Neural cell (in vitro differentiated cells): ENCODE results near the gene HACD2. TPM values are rescaled to one million over a fixed set of nuclear protein-coding genes. Genes with fewer than 3 reads are reported as not detected.

ENCODE experiments used
- H2AFZ ChIP-seq: fragments of 200-600, 300-800 bp; sonication (generic), shearing (Covaris generic); 2 replicates; pipeline ENCODE4 v1.6.0; 2014; ENCODE audit warnings: low read depth, mild to moderate bottlenecking, antibody characterized with exemption, low read length, moderate library complexity
- H3F3A ChIP-seq: fragments of 200-600 bp; shearing (Covaris generic); 2 replicates; pipeline ENCODE4 v1.6.1; 2016; ENCODE audit warnings: mild to moderate bottlenecking, moderate library complexity, mixed read lengths, antibody characterized with exemption, low read length; ENCODE audit not compliant: insufficient read depth, poor library complexity, severe bottlenecking
- H3K27ac ChIP-seq: fragments of 200-600, 300-800 bp; sonication (generic), shearing (Covaris generic); 2 replicates; pipeline ENCODE4 v1.5.1; 2014; ENCODE audit warnings: mild to moderate bottlenecking, low read length, moderate library complexity
- H3K27me3 ChIP-seq: fragments of 300-800, 200-600 bp; sonication (generic), shearing (Covaris generic); 2 replicates; pipeline ENCODE4 v1.6.0; 2014; ENCODE audit warnings: mild to moderate bottlenecking, low read depth, low read length, moderate library complexity; ENCODE audit not compliant: insufficient read depth
- H3K36me3 ChIP-seq: fragments of 300-800, 200-600 bp; sonication (generic), shearing (Covaris generic); 2 replicates; pipeline ENCODE4 v1.5.1; 2014; ENCODE audit warnings: mild to moderate bottlenecking, antibody characterized with exemption, low read length, moderate library complexity; ENCODE audit not compliant: insufficient read depth
- H3K4me2 ChIP-seq: fragments of 300-800, 200-600 bp; sonication (generic), shearing (Covaris generic); 2 replicates; pipeline ENCODE4 v1.6.0; 2014; ENCODE audit warnings: mild to moderate bottlenecking, low read length
- H3K4me3 ChIP-seq: fragments of 300-800, 200-600 bp; sonication (generic), shearing (Covaris generic); 2 replicates; pipeline ENCODE4 v1.5.1; 2014; ENCODE audit warnings: mild to moderate bottlenecking, low read length, moderate library complexity
- H3K79me2 ChIP-seq: fragments of 200-600 bp; shearing (Covaris generic); replicated peaks from 2 replicates; pipeline ENCODE4 v1.6.0; 2014; ENCODE audit warnings: mild to moderate bottlenecking, low read length, moderate library complexity; ENCODE audit not compliant: insufficient read depth
- H3K9ac ChIP-seq: fragments of 300-800, 200-600 bp; sonication (generic), shearing (Covaris generic); 2 replicates; pipeline ENCODE4 v1.6.1; 2016; ENCODE audit warnings: mild to moderate bottlenecking, low read length, mixed read lengths
- H3K9me2 ChIP-seq: fragments of 200-600 bp; shearing (Covaris generic); 2 replicates; pipeline ENCODE4 v1.6.1; 2016; ENCODE audit warnings: mild to moderate bottlenecking, low read length, mixed read lengths; ENCODE audit not compliant: insufficient read depth
- H3K9me3 ChIP-seq: fragments of 200-600, 300-800 bp; sonication (generic), shearing (Covaris generic); 2 replicates; pipeline ENCODE4 v1.6.1; 2016; ENCODE audit warnings: mild to moderate bottlenecking, mixed run types, low read length, moderate library complexity, mixed read lengths
- H4K20me1 ChIP-seq: fragments of 200-600 bp; shearing (Covaris generic); 2 replicates; pipeline ENCODE4 v1.6.1; 2016; ENCODE audit warnings: mild to moderate bottlenecking, mixed run types; ENCODE audit not compliant: insufficient read depth
- CTCF ChIP-seq: fragments of 450-650 bp; IDR thresholded peaks from 2 replicates; pipeline ENCODE4 v1.5.1; 2014; ENCODE audit warnings: antibody characterized with exemption, mild to moderate bottlenecking, moderate library complexity; ENCODE audit not compliant: poor library complexity, severe bottlenecking
- EP300 ChIP-seq: fragments of 450-650 bp; conservative IDR thresholded peaks from 2 replicates; pipeline ENCODE4 v1.6.1; 2014; ENCODE audit warnings: antibody characterized with exemption, mild to moderate bottlenecking, moderate library complexity; ENCODE audit not compliant: poor library complexity, severe bottlenecking
- EZH2 ChIP-seq: fragments of 200-600, 300-800 bp; shearing (Covaris generic), sonication (generic); IDR thresholded peaks from 2 replicates; pipeline ENCODE4 v1.6.1; 2014; ENCODE audit warnings: antibody characterized with exemption, low read length, borderline replicate concordance, mild to moderate bottlenecking; ENCODE audit not compliant: insufficient read depth, poor library complexity, severe bottlenecking
- MXI1 ChIP-seq: fragments of 450-650 bp; conservative IDR thresholded peaks from 2 replicates; pipeline ENCODE4 v1.6.1; 2014; ENCODE audit warnings: antibody characterized with exemption, mild to moderate bottlenecking; ENCODE audit not compliant: poor library complexity, severe bottlenecking
- POLR2AphosphoS5 ChIP-seq: IDR thresholded peaks from 2 replicates; pipeline ENCODE4 v1.6.1; 2012
- RAD21 ChIP-seq: fragments of 450-650 bp; conservative IDR thresholded peaks from 2 replicates; pipeline ENCODE4 v1.6.1; 2014; ENCODE audit warnings: antibody characterized with exemption, mild to moderate bottlenecking, moderate library complexity
- REST ChIP-seq: IDR thresholded peaks from 2 replicates; pipeline ENCODE4 v1.6.1; 2012; ENCODE audit warnings: borderline replicate concordance
- SMC3 ChIP-seq: fragments of 450-650 bp; conservative IDR thresholded peaks from 2 replicates; pipeline ENCODE4 v1.6.1; 2014; ENCODE audit warnings: antibody characterized with exemption, mild to moderate bottlenecking, moderate library complexity; ENCODE audit not compliant: poor library complexity
- TAF1 ChIP-seq: IDR thresholded peaks from 2 replicates; pipeline ENCODE4 v1.6.1; 2012; ENCODE audit warnings: low read depth
- polyA minus RNA-seq: library from RNA; depleted of rRNA, polyadenylated mRNA; stranded (reverse); fragments of >200 nt; gene quantifications from 2 replicates; pipeline ENCODE4 v1.2.3, GENCODE V29; 2014
- polyA plus RNA-seq: library from polyadenylated mRNA; depleted of rRNA; stranded (reverse); fragments of >200 nt; gene quantifications from 2 replicates; pipeline ENCODE4 v1.2.3, GENCODE V29; 2014

HACD2 gene
- 28.0 and 28.4 TPM in 2 replicates for polyA plus RNA-seq
- polyA minus RNA-seq: 35.8 and 39.4 TPM in 2 replicates

GRCh38 chr3:123584988-123585937, at the start of gene HACD2:
HACD2 (minus strand) TSS chr3:123585053; CDS start chr3:123585027, 26 bp downstream.
- peak within 1 kb of the TSS; percentile 59 for H3K4me2 ChIP-seq
- H3K27me3 ChIP-seq: peaks cover 6% of the 10 kb centered on the region
- peak within 1 kb of the TSS; percentile 92 for H3K9ac ChIP-seq
- peaks cover 4% of the 10 kb centered on the region for H3F3A ChIP-seq
- H2AFZ ChIP-seq: peak within 1 kb of the TSS; percentile 97
- no peaks in the 10 kb centered on the region for H3K9me2 ChIP-seq
- H3K36me3 ChIP-seq: no peaks in the 10 kb centered on the region
- peak within 1 kb of the TSS; percentile 100 for H3K27ac ChIP-seq
- peaks cover 26% of the 10 kb centered on the region for H3K79me2 ChIP-seq
- TF ChIP-seq POLR2AphosphoS5 (peak; percentile 74), RAD21 (no peak), MXI1 (peak; percentile 68), CTCF (no peak), SMC3 (no peak), EZH2 (no peak), EP300 (peak; percentile 53), TAF1 (peak; percentile 46), REST (peak; percentile 62)
- H3K4me3 ChIP-seq: peak within 1 kb of the TSS; percentile 87
- no peaks in the 10 kb centered on the region for H3K9me3 ChIP-seq
- H4K20me1 ChIP-seq: no peaks in the 10 kb centered on the region

- Histone ChIP-seq H3K36me3 (no peaks in the 10 kb centered on the region), H2AFZ (no peak overlapping the region), H3F3A (no peaks in the 10 kb centered on the region), H3K9me2 (no peaks in the 10 kb centered on the region), H3K27me3 (no peaks in the 10 kb centered on the region), H3K4me2 (no peak overlapping the region), H3K4me3 (no peak overlapping the region), H4K20me1 (no peaks in the 10 kb centered on the region), H3K79me2 (no peaks in the 10 kb centered on the region), H3K27ac (no peak overlapping the region), H3K9ac (no peak overlapping the region), H3K9me3 (no peaks in the 10 kb centered on the region)
- TF ChIP-seq MXI1: no peak
- no peak for TF ChIP-seq EP300
- no peak for TF ChIP-seq CTCF
- no peak for TF ChIP-seq REST
- no peak for TF ChIP-seq POLR2AphosphoS5
- TF ChIP-seq EZH2: no peak
- TF ChIP-seq SMC3: no peak
- no peak for TF ChIP-seq RAD21
- no peak for TF ChIP-seq TAF1
These were observed 49.5 kb upstream of the HACD2 start for GRCh38 chr3:123634149-123635051.
